Activated CD4-positive, alpha-beta T cell treated with anti-CD3 and anti-CD28 coated beads, Interleukin-2, amount 10 ng/mL, durations not matched to agents 7 days and 5 days (primary cell): ENCODE data around the gene SLC4A2. TPM values are rescaled to one million over a fixed set of nuclear protein-coding genes. Genes with fewer than 3 reads are reported as not detected.

ENCODE experiments used
- CTCF ChIA-PET: fragments of 350-600 bp; sonication (Branson Sonifier 250); formaldehyde crosslinking; loops from one replicate; lab custom pipeline; 2021; ENCODE audit warnings: antibody characterized with exemption; lab: Charles Lee
- POLR2A ChIA-PET: fragments of 350-600 bp; sonication (Branson Sonifier 250); formaldehyde crosslinking; loops from one replicate; lab custom pipeline; 2021; ENCODE audit warnings: antibody characterized with exemption; lab: Charles Lee
- DNase-seq: peaks from one replicate; pipeline ENCODE4 v3.0.0-alpha.2; 2020
- H3K27ac Mint-ChIP-seq: one replicate; pipeline ENCODE4 v1.8.0; 2021; ENCODE audit warnings: mild to moderate bottlenecking, moderate library complexity, mixed read lengths
- H3K27me3 Mint-ChIP-seq: one replicate; pipeline ENCODE4 v1.8.0; 2021; ENCODE audit warnings: mixed read lengths
- H3K36me3 Mint-ChIP-seq: one replicate; pipeline ENCODE4 v1.8.0; 2021; ENCODE audit warnings: low read depth, mixed read lengths
- H3K4me1 Mint-ChIP-seq: one replicate; pipeline ENCODE4 v1.8.0; 2021; ENCODE audit warnings: mixed read lengths
- H3K4me3 Mint-ChIP-seq: one replicate; pipeline ENCODE4 v1.8.0; 2021; ENCODE audit warnings: mild to moderate bottlenecking, moderate library complexity, mixed read lengths
- H3K9me3 Mint-ChIP-seq: one replicate; pipeline ENCODE4 v1.8.0; 2021; ENCODE audit warnings: mixed read lengths
- total RNA-seq, 2 experiments: library from RNA; stranded (reverse); gene quantifications; one replicate each; pipeline ENCODE4 v1.2.3, GENCODE V29; 2021

The SLC4A2 gene
- total RNA-seq, 2 experiments from 2014 or later = 106 to 114 TPM

DNA sequence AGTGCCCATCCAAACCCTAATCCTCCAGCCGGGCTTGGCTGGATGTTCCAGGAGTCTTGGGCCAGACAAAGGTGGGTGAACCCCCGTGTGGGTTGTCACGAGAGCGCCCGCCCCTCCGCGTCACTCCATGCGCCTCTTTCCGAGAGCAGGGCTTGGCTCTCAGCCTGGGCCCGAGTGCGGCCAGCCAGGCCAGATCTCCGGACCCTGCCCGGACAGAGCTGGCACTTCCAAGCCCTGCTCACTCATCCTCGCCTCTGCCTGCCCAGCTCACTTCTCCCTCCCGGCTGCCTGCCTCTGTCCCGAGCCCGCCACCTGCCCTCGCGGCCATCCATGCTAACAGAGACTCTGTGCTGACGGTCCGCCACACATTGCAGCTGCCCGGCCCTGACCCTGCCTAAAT, 61.5 kb downstream of the SLC4A2 start:
- ChIA-PET CTCF (interaction anchor here (0.5 to 1.4 kb wide), 3 partner anchors 13 to 349 kb away, joined by 3 to 4 read pairs (median 4); no protein-coding TSS in a partner anchor), POLR2A (no interaction called here)
- H3K27me3 Mint-ChIP-seq = peaks cover 2% of the 10 kb centered on the region
- peaks cover 7% of the 10 kb centered on the region for H3K4me1 Mint-ChIP-seq
- no peak overlapping the region for H3K4me3 Mint-ChIP-seq
- H3K9me3 Mint-ChIP-seq = no peaks in the 10 kb centered on the region
- H3K27ac Mint-ChIP-seq = no peak overlapping the region
- DNase-seq = no peak
- no peaks in the 10 kb centered on the region for H3K36me3 Mint-ChIP-seq

DNA sequence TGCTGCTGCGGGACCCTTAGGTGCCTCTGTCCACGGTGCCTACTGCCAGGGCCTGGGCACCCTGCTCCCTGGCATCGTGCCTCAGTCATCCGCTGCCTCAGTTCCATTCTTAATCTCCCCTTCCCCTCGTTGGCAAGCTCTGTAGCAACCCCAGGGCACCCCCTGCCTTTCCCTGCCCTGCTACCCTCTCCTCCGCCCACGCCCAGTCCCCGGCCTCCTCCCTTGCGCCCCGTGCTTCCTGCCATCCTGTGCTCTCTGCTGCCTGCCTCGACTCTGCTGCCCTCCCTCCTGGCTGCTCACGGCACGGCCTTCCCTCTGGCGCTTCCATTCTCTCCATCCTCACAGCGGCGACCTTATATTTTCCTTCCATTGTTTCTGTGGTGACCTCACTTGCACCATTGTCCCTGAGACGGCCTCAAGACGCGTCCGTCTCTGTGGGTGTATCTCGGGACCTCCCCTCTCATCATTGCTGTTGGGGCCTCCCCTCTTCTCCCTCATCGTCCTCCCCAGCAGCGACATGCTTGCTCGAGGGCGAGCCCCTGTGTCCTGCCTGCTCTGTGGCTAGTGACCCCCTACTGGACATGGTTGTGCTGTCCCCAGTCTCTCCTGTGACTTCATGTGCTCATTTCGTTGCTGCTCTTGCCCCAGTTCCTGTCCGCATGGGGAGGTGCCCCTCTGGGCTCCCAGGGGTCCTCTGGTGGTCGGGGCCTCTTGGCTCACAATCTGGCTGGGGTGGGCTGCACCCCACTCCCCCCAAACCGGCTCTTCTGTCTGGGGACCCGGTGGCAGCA, 62.2 kb downstream of the SLC4A2 start:
- Mint-ChIP-seq H3K27ac (no peak overlapping the region), H3K4me1 (peaks cover 7% of the 10 kb centered on the region), H3K36me3 (no peaks in the 10 kb centered on the region), H3K9me3 (no peaks in the 10 kb centered on the region), H3K4me3 (no peak overlapping the region), H3K27me3 (no peaks in the 10 kb centered on the region)
- ChIA-PET CTCF (no interaction called here), POLR2A (no interaction called here)
- DNase-seq = no peak

DNA sequence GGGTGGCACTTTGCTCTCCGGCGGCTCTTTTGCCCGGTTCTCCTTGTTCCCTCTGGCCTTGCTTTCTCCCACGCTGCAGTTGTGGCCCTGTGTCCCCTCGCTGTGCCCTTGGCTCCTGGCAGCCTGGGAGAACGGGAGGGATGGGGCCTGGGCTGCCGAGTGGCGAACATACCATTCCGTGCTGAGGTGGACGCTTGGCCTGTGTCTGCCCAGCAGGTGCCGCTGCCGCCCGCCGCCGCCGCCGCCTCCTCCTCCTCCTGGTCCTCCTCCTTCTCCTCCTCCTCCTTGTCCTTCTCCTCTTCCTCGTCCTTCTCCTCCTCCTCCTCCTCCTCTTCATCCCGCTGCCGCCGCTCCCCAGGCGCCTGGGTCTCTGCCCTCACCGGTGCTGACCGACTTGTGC, 62.9 kb downstream of the SLC4A2 start:
- H3K9me3 Mint-ChIP-seq = no peaks in the 10 kb centered on the region
- no peak overlapping the region for H3K4me3 Mint-ChIP-seq
- no peak overlapping the region for H3K27ac Mint-ChIP-seq
- no peaks in the 10 kb centered on the region for H3K27me3 Mint-ChIP-seq
- ChIA-PET CTCF (no interaction called here), POLR2A (no interaction called here)
- peaks cover 6% of the 10 kb centered on the region for H3K4me1 Mint-ChIP-seq
- H3K36me3 Mint-ChIP-seq = no peaks in the 10 kb centered on the region
- no peak for DNase-seq

DNA sequence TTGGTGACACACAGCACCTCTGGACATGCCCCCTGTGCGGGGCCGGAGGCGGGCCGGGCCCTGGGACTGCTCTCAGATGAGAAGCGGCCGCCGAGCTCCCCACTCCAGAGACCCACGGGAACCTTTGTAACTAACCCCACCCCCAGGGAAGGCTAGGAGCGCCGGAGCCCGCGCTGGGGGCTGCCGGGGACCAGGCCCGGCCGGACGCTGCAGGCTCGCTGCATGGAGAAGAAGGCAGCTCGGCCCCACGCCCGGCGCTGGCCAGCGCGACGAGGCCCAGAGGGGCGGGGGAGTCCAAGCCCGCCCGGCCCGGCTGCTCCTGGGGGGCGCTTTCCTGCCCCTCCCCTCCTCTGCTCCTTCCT, 63.4 kb downstream of the SLC4A2 start:
- ChIA-PET POLR2A (no interaction called here), CTCF (interaction anchor here (1.2 to 1.9 kb wide), 2 partner anchors 12 to 121 kb away, joined by 3 to 10 read pairs; no protein-coding TSS in a partner anchor)
- no peaks in the 10 kb centered on the region for H3K36me3 Mint-ChIP-seq

DNA sequence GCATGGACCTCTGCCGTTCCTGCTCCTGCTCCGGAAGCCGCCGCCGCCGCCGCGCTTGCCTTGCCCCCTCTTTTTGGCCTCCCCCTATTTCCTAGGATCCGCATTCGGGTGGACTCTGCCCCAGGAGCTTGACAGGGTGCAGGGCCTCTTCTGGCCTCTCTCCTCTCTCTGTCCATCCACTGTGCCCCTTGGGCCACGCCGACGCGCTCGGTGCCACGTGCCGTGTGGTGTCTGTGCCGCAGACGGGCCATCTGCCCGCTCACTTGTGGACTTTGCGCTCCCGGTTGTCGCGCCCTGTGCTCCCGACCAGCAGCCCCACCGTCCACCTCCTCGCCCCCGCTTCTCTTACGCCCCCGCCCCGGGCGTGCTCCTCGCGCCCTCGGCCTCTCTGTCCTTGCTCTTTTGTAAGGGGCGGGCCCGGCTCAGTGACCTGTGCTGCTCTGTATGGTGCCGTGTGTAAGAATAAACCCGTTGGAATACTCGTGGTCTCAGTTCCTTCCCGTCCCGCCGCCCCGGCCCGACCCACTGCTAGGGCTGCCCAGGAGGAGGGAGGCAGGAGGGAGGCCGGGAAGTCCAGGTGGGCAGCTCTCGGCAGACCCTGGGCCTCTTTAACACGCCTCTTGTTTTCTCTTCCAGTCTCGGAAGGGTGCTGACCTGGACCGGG, 63.9 kb downstream of the SLC4A2 start:
- POLR2A ChIA-PET = no interaction called here

More for the DNA sequence above, 63.4 kb downstream of the SLC4A2 start:
- H3K4me3 Mint-ChIP-seq = no peak overlapping the region
- H3K27ac Mint-ChIP-seq = no peak overlapping the region
- H3K4me1 Mint-ChIP-seq = peaks cover 3% of the 10 kb centered on the region
- DNase-seq = no peak
- H3K27me3 Mint-ChIP-seq = no peaks in the 10 kb centered on the region
- H3K9me3 Mint-ChIP-seq = no peaks in the 10 kb centered on the region

DNA sequence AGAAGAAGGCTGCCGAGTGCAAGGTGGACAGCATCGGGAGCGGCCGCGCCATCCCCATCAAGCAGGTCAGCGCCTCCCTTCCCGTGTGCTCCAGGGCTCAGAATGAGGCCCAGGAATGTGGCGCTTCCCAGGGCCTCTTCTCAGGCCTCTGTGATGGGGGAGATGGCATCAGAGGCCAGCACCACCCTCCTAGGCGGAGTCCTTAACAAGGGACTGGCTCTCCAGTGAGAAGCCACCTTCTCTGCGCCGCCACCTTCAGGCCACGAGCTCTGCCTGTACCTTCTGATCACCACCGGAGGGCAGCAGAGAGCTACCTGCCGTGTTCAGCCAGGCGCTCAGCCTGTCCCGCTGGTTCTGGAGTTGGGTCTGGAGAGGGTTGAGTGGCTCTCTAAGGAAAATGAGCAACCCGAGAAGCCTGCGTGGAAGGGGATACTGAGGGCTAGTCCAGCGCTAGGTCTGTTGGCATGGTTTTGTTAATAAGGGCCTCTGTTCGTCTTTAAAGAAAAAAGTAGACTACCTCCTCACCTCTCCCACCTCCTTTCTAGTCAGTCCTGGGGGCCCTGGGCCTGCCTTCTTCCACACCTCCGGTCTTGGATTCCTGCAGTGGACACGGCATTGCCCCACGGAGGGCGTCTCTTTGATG, 64.6 kb downstream of the SLC4A2 start:
- H3K4me1 Mint-ChIP-seq = no peaks in the 10 kb centered on the region
- POLR2A ChIA-PET = no interaction called here

More for the DNA sequence above, 63.9 kb downstream of the SLC4A2 start:
- no peak overlapping the region for H3K27ac Mint-ChIP-seq
- H3K9me3 Mint-ChIP-seq = no peaks in the 10 kb centered on the region
- H3K4me1 Mint-ChIP-seq = peaks cover 3% of the 10 kb centered on the region
- H3K4me3 Mint-ChIP-seq = no peak overlapping the region
- H3K27me3 Mint-ChIP-seq = no peaks in the 10 kb centered on the region
- no peaks in the 10 kb centered on the region for H3K36me3 Mint-ChIP-seq
- no peak for DNase-seq
- CTCF ChIA-PET = interaction anchor here (0.6 to 1.9 kb wide), 25 partner anchors 9 to 179 kb away, joined by 3 to 18 read pairs (median 3); no protein-coding TSS in a partner anchor

DNA sequence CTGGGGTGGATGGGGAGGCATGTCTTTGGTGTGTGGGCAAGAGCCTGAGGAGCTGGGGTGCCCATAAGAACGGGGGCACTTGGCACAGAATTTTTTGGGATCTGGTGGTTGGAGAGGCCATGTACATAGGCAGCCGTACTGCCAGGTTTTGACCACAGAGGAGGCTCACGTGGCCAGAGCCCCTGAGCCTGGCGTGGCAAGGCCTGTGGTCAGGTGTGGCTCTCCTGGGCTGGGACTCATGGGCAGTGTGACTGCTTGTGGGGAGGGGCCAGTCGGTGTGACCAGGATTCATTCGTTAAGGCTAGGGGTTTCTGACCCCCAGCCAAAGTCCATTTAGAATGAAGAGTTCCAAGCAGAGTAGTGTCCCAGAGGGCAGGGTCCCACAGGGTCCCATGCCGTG, 65.1 kb downstream of the SLC4A2 start:
- no peak for DNase-seq
- H3K27me3 Mint-ChIP-seq = no peaks in the 10 kb centered on the region
- no peaks in the 10 kb centered on the region for H3K9me3 Mint-ChIP-seq
- no peaks in the 10 kb centered on the region for H3K4me1 Mint-ChIP-seq
- no peak overlapping the region for H3K4me3 Mint-ChIP-seq
- H3K27ac Mint-ChIP-seq = no peak overlapping the region
- no peaks in the 10 kb centered on the region for H3K36me3 Mint-ChIP-seq
- CTCF ChIA-PET = interaction anchor here (0.6 to 1.9 kb wide), 20 partner anchors 8 to 236 kb away, joined by 3 to 18 read pairs (median 3); no protein-coding TSS in a partner anchor
- POLR2A ChIA-PET = no interaction called here

More for the DNA sequence above, 64.6 kb downstream of the SLC4A2 start:
- Mint-ChIP-seq H3K36me3 (no peaks in the 10 kb centered on the region), H3K4me3 (no peak overlapping the region), H3K9me3 (no peaks in the 10 kb centered on the region), H3K27me3 (no peaks in the 10 kb centered on the region), H3K27ac (no peak overlapping the region)
- DNase-seq = peak; percentile 89
- CTCF ChIA-PET = interaction anchor here (0.6 to 1.9 kb wide), 28 partner anchors 9 to 235 kb away, joined by 3 to 18 read pairs (median 3); no protein-coding TSS in a partner anchor

DNA sequence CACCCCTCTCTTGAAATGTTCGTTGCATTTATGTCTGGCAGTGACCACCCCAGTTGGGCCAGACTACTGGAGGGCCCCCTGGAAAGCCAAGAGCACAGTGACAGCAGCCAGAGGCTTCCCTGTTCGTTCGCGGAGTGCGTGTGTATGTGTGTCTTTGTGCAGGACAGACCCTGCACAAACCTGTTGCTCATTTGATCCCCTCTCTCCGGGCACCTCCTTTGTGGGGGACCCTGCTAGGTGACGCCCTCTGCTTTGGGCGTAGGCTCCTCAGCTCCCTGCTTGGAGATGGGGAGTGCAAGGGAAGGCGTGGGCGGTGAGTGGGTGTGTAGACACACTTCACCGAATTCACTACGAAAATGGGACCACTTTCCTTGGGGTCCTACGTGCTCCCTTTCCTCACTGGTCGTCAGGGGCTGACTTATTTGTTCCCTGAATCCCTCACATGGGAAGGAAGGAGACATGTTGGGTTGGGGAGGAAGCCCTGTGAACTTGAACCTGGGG, 65.6 kb downstream of the SLC4A2 start:
- Mint-ChIP-seq H3K36me3 (no peaks in the 10 kb centered on the region), H3K4me1 (peaks cover 1% of the 10 kb centered on the region), H3K27me3 (no peaks in the 10 kb centered on the region), H3K27ac (no peak overlapping the region), H3K9me3 (no peaks in the 10 kb centered on the region), H3K4me3 (no peak overlapping the region)
- CTCF ChIA-PET = interaction anchor here (0.6 to 1.9 kb wide), 8 partner anchors 11 to 236 kb away, joined by 3 to 18 read pairs (median 5); no protein-coding TSS in a partner anchor
- POLR2A ChIA-PET = no interaction called here
- no peak for DNase-seq

DNA sequence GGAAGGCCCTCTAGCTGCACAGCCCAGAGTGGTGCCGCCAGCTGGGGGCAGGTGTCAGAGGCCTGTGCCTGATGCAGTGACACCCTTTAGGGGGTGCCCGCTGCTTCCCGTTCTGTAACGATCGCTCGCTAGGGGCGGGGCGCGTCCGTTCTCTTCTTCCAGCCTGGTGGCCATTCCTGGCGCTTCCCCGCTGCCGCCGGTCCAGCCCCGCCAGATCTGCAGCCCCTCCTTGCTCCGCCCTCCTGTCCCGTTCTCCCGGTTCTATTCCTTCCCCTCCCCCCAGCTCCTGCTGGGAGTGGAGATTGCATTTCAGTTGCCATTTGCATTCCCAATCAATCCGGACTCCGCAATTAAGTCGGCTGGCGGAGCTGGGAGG, 66.1 kb downstream of the SLC4A2 start:
- ChIA-PET CTCF (no interaction called here), POLR2A (no interaction called here)
- Mint-ChIP-seq H3K27ac (no peak overlapping the region), H3K4me1 (peaks cover 5% of the 10 kb centered on the region), H3K27me3 (no peaks in the 10 kb centered on the region), H3K4me3 (no peak overlapping the region), H3K36me3 (no peaks in the 10 kb centered on the region), H3K9me3 (no peaks in the 10 kb centered on the region)
- no peak for DNase-seq

DNA sequence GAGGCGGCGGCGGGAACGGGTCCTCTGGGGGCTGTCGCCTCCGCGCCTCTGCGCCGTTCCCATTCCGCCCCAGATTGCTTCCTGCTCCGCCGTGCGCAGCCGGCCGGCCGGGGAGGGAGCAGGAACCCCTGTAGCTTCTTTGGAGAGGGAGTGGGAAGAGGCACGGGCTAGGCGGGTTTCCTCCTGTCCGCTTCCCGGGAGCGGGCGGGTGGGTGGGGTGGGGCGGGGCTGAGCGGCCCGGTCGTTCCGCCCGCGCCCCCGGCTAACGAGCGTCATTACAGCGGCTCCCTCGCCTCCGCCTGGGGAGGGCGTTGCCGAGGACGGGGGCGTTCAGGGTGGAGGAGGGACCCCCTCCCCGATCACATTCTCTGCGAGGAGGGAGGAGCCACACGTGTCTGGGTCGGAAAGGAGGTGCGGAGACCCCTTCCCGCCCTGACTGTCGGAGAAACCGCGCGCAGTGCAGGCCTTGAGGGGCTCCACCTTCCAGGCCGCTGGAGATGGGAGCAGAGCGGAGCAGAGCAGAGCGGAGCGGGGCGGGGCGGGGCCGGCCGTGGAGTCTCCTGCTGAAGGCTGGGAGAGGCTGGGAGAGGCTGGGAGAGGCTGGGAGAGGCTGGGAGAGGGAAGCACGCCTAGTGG, 66.6 kb downstream of the SLC4A2 start:
- no peaks in the 10 kb centered on the region for H3K36me3 Mint-ChIP-seq
- ChIA-PET CTCF (no interaction called here), POLR2A (no interaction called here)

More for the DNA sequence above, 66.6 kb downstream of the SLC4A2 start:
- Mint-ChIP-seq H3K27me3 (no peaks in the 10 kb centered on the region), H3K27ac (no peak overlapping the region), H3K9me3 (no peaks in the 10 kb centered on the region), H3K4me1 (peaks cover 5% of the 10 kb centered on the region), H3K4me3 (no peak overlapping the region)
- DNase-seq = no peak
